ENCODE results near the gene MLANA. TPM values are rescaled to one million over a fixed set of nuclear protein-coding genes. Genes with fewer than 3 reads are reported as not detected.

The MLANA gene, protein sequence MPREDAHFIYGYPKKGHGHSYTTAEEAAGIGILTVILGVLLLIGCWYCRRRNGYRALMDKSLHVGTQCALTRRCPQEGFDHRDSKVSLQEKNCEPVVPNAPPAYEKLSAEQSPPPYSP
- not detected for total RNA-seq

DNA sequence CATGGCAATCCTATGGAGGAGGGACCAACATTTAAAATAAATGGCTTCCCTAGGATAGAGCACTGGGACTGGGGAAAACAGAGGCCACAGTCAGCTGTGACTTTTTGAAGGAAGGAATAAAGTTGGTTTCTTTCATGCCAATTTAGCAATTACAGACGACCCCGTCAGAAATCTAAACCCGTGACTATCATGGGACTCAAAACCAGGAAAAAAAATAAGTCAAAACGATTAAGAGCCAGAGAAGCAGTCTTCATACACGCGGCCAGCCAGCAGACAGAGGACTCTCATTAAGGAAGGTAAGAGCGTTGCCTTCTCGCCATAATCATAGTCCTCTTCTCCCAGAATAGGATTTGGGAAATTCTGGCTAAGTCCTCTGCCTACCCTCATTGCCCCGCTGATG lies at the start of gene MLANA:
Gene MLANA, plus strand, starts transcription at position 249 of the 400 bp plus-strand sequence. CDS start 1,586 bp downstream, outside the sequence.
- no peak for DNase-seq
- Mint-ChIP-seq H3K9me3 (no peaks in the 10 kb centered on the region), H3K27ac (no peak within 1 kb of the TSS), H3K4me1 (ENCODE audit: low read depth) (no peaks in the 10 kb centered on the region), H3K4me3 (no peak within 1 kb of the TSS), H3K27me3 (ENCODE audit: low read depth) (no peaks in the 10 kb centered on the region), H3K36me3 (ENCODE audit: low read depth) (peaks cover 1% of the 10 kb centered on the region)
- intact Hi-C loops (cut with micrococcal nuclease): no loop called here
- CTCF ChIA-PET: no interaction called here

DNA sequence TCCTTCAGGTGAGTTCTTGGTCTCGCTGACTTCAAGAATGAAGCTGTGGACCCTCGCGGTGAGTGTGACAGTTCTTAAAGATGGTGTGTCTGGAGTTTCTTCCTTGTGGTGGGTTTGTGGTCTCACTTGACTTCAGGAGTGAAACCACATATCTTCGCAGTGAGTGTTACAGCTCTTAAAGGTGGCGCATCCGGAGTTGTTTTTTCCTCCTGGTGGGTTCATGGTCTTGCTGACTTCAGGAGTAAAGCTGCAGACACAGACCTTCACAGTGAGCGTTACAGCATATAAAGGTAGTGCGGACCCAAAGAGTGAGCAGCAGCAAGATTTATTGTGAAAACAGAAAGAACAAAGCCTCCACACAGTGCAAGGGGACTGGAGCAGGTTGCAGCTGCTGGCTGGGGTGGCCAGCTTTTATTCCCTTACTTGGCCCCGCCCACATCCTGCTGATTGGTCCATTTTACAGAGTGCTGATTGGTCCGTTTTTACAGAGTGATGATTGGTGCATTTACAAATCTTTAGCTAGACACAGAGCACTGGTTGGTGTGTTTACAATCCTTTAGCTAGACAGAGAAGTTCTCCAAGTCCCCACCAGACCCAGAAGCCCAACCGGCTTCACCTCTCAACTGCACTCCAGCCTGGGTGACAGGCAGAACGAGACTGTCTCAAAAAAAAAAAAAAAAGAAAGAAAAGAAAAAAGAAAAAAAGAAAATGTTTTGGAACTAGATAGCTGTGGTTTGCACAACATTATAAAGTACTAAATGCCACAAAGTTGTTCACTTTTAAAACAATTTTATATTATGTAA lies 48.7 kb upstream of the MLANA start:
- intact Hi-C loops (cut with micrococcal nuclease): loop anchor here (1.0 to 10.0 kb wide), 6 partner anchors 9 to 1177 kb away; partner anchors contain the start of genes PDCD1LG2, PLPP6, SPATA6L and UHRF2
- H3K4me3 Mint-ChIP-seq: peak overlapping the region; percentile 64
- peaks cover 59% of the 10 kb centered on the region for H3K4me1 Mint-ChIP-seq (ENCODE audit: low read depth)
- H3K27ac Mint-ChIP-seq: peak overlapping the region; percentile 48
- peak; percentile 79 for DNase-seq
- H3K9me3 Mint-ChIP-seq: no peaks in the 10 kb centered on the region
- no peaks in the 10 kb centered on the region for H3K36me3 Mint-ChIP-seq (ENCODE audit: low read depth)
- CTCF ChIA-PET: interaction anchor here (0.6 to 4.7 kb wide), 7 partner anchors 9 to 235 kb away, joined by 3 to 30 read pairs (median 4); partner anchors contain the start of gene ERMP1
- no peaks in the 10 kb centered on the region for H3K27me3 Mint-ChIP-seq (ENCODE audit: low read depth)

DNA sequence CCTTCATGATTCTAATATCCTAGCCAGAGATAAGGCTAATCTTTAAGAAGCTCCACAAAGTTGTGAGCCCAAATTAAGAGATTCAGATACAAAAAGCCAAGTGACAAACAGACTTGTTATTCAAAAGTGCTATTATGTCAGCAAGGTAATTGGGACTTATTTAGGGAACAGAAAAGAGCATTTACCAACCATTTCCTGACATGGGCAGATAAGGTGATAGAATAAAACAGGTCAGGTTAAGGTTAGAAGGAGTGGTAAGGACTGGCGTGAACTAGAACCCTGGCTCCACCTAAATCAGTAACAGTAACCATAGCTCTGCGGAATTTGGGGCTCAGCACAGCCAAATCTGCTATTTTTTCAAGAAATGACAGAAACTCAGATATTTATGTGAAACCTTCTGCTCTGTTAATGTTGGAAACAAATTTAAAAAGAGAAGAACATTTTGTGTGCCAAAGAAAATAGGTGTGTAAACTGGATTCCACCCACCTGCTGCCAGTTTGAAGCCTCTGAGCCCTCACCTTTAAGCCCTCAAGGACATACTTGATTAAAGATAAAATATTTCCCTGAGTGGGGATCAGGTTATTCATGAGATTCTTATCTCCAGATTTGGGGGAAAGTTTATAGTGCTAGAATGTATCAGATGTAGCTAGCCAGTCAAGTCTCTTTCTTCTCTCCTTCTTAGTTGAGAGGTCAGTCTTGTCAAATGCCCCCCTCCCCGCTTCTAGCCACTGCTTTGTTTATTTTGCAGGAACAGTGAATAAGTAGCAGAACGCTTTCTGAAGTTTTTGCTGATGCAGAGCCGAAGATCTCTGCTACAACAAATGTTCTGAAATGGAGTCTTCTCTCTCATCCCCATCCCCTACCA lies 47.5 kb upstream of the MLANA start:
- intact Hi-C loops (cut with micrococcal nuclease): loop anchor here (1.0 to 10.0 kb wide), 6 partner anchors 8 to 1178 kb away; partner anchors contain the start of genes PDCD1LG2, PLPP6, SPATA6L and UHRF2
- peak overlapping the region; percentile 33 for H3K4me3 Mint-ChIP-seq
- H3K27ac Mint-ChIP-seq: no peak overlapping the region
- H3K27me3 Mint-ChIP-seq (ENCODE audit: low read depth): no peaks in the 10 kb centered on the region
- DNase-seq: no peak
- no peaks in the 10 kb centered on the region for H3K36me3 Mint-ChIP-seq (ENCODE audit: low read depth)
- CTCF ChIA-PET: interaction anchor here (0.7 to 4.7 kb wide), 5 partner anchors 8 to 44 kb away, joined by 3 to 30 read pairs (median 6); partner anchors contain the start of gene ERMP1
- H3K4me1 Mint-ChIP-seq (ENCODE audit: low read depth): peaks cover 59% of the 10 kb centered on the region
- no peaks in the 10 kb centered on the region for H3K9me3 Mint-ChIP-seq

DNA sequence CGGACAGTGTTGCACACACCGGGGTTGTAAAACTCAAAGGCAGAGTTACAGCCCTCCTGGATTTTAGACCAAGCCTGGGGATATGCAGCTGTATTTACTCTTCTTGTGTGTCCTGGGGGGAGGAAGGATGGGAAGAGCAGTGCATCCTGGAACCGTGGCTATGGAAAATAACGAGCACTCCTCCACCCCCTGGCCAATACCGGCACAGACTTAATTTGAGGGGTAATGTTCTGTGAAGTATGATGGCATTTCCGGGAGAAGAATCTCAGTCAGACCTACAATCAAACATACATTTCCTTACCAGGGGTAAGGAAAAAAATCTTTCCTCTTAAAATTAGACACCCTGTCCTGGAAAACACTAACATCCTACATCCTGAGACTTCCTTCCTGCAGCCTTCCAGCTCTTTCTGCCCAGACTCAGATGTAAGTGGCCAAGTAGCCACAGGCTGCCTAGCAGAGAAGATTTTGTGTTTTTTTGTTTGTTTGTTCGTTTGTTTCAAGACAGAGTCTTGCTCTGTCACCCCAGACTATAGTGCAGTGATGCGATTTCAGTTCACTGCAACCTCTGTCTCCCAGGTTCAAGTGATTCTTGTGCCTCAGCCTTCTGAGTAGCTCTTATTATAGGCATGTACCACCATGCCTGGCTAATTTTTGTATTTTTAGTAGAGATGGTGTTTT lies 46.8 kb upstream of the MLANA start:
- no peaks in the 10 kb centered on the region for H3K27me3 Mint-ChIP-seq (ENCODE audit: low read depth)
- peak; percentile 39 for DNase-seq
- H3K36me3 Mint-ChIP-seq (ENCODE audit: low read depth): no peaks in the 10 kb centered on the region
- CTCF ChIA-PET: interaction anchor here (0.8 to 4.7 kb wide), 2 partner anchors 9 to 11 kb away, joined by 3 to 30 read pairs; partner anchors contain the start of gene ERMP1
- H3K27ac Mint-ChIP-seq: peak overlapping the region; percentile 74
- H3K4me3 Mint-ChIP-seq: peak overlapping the region; percentile 33
- no peaks in the 10 kb centered on the region for H3K9me3 Mint-ChIP-seq
- intact Hi-C loops (cut with micrococcal nuclease): loop anchor here (2.0 to 10.0 kb wide), 6 partner anchors 75 to 1179 kb away; partner anchors contain the start of genes PDCD1LG2, PLPP6, RANBP6 and SPATA6L
- peaks cover 58% of the 10 kb centered on the region for H3K4me1 Mint-ChIP-seq (ENCODE audit: low read depth)

DNA sequence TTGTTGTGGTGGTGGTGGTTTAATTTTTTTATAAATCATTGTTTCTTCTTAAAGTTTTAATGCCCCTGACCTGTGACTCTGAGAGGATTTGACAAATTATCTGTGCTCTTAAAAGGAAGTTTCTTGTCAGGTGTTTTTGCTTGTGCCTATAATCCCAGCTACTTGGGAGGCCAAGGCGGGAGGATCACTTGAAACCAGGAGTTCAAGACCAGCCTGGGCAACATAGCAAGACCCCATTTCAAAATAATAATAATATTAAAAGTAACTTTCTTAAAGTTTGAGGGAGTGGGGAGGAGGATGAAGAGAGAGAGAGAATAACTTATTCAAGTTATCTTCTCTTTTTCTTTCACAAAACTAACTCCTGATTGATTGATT lies 45.5 kb upstream of the MLANA start:
- CTCF ChIA-PET: interaction anchor here (4.7 kb wide), 1 partner anchor 13 kb away, joined by 30 read pairs; the partner anchor contains the start of gene ERMP1

DNA sequence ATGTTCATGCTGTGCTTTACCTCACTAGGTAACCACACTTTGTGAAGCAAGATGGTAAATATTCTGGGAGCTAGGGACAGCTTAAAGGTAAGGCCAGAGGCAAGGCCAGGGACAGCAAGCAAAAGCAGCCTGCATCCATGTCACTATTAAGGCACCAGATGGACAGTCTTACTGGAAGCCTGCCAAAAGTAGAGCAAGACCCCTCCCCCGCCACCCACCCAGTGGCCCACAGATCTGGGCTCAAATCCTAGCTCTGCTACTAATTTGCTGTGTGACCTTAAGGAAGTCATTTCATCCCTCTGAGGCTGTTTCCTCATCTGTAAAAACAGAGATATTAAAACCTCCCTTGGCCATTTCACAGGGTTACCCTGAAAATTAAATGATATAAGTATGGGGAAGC lies 44.6 kb upstream of the MLANA start:
- CTCF ChIA-PET: interaction anchor here (0.5 to 1.2 kb wide), 2 partner anchors 11 to 570 kb away, joined by 3 to 5 read pairs; no protein-coding TSS in a partner anchor
- Mint-ChIP-seq H3K27ac (no peak overlapping the region), H3K36me3 (ENCODE audit: low read depth) (no peaks in the 10 kb centered on the region), H3K9me3 (no peaks in the 10 kb centered on the region), H3K4me3 (no peak overlapping the region), H3K4me1 (ENCODE audit: low read depth) (peaks cover 52% of the 10 kb centered on the region), H3K27me3 (ENCODE audit: low read depth) (no peaks in the 10 kb centered on the region)
- DNase-seq: no peak
- intact Hi-C loops (cut with micrococcal nuclease): loop anchor here (10.0 kb wide), 1 partner anchor 1181 kb away; the partner anchor contains the start of genes PLPP6 and SPATA6L

More for the DNA sequence above, 45.5 kb upstream of the MLANA start:
- intact Hi-C loops (cut with micrococcal nuclease): loop anchor here (2.0 to 10.0 kb wide), 2 partner anchors 170 to 1180 kb away; partner anchors contain the start of genes PLPP6, RANBP6 and SPATA6L
- H3K27ac Mint-ChIP-seq: peak overlapping the region; percentile 74
- H3K27me3 Mint-ChIP-seq (ENCODE audit: low read depth): no peaks in the 10 kb centered on the region
- H3K4me1 Mint-ChIP-seq (ENCODE audit: low read depth): peaks cover 46% of the 10 kb centered on the region
- no peaks in the 10 kb centered on the region for H3K36me3 Mint-ChIP-seq (ENCODE audit: low read depth)
- peak overlapping the region; percentile 23 for H3K4me3 Mint-ChIP-seq
- no peak for DNase-seq
- H3K9me3 Mint-ChIP-seq: no peaks in the 10 kb centered on the region

DNA sequence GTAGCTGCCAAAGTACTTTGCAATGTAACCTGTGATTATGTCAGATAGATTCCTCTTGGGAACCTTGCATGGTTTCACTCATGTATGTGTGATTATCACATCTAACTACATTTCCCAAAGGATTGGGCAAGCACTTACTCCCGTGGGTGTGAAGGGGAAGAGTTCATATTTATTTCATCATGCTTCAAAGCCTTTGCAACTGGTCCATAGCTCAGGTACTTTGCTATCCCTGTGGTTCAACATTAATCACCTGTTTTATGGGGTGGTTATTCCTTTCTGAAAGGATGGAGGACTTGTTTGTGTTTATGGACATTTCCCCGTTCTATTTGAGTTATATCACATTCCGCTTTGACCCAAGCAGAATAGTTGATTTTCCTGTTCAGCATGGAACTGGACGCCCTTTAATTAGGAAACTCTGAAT lies 44.2 kb upstream of the MLANA start:
- Mint-ChIP-seq H3K27ac (no peak overlapping the region), H3K4me3 (no peak overlapping the region), H3K9me3 (no peaks in the 10 kb centered on the region), H3K27me3 (ENCODE audit: low read depth) (no peaks in the 10 kb centered on the region), H3K36me3 (ENCODE audit: low read depth) (no peaks in the 10 kb centered on the region), H3K4me1 (ENCODE audit: low read depth) (peaks cover 52% of the 10 kb centered on the region)
- intact Hi-C loops (cut with micrococcal nuclease): loop anchor here (10.0 kb wide), 1 partner anchor 1182 kb away; the partner anchor contains the start of genes PLPP6 and SPATA6L
- CTCF ChIA-PET: interaction anchor here (0.5 to 1.2 kb wide), 2 partner anchors 12 to 569 kb away, joined by 3 to 5 read pairs; no protein-coding TSS in a partner anchor
- no peak for DNase-seq

DNA sequence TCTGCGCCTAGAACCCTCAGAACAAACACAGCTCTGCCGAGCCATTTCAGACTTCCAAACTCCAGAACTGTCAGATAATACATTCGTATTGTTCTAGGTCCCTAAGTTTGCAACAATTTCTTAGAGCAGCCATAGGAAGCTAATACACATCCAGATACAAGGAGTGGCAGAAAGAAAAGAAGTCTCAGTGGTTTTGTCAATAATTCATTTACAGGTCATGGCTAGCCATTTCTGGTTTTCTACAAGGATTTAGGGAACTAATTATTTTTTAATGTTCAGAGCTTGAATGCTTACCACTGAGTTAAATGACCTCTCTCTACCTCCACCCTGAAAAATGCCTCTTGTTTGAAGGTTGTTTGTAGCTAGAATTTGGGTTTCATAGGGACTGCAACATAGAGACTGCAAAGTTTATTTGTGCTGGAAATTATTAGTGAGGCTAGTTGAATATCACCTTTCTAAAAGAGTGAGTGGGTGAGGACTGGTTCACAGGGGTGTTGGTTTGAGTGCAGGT lies 42.3 kb upstream of the MLANA start:
- intact Hi-C loops (cut with micrococcal nuclease): loop anchor here (10.0 kb wide), 1 partner anchor 1184 kb away; the partner anchor contains the start of genes PLPP6 and SPATA6L
- no peaks in the 10 kb centered on the region for H3K27me3 Mint-ChIP-seq (ENCODE audit: low read depth)
- H3K9me3 Mint-ChIP-seq: no peaks in the 10 kb centered on the region
- no peak for DNase-seq
- H3K4me3 Mint-ChIP-seq: no peak overlapping the region
- peaks cover 52% of the 10 kb centered on the region for H3K4me1 Mint-ChIP-seq (ENCODE audit: low read depth)
- CTCF ChIA-PET: interaction anchor here (0.6 kb wide), 1 partner anchor 55 kb away, joined by 3 read pairs; no protein-coding TSS in a partner anchor
- no peaks in the 10 kb centered on the region for H3K36me3 Mint-ChIP-seq (ENCODE audit: low read depth)
- H3K27ac Mint-ChIP-seq: no peak overlapping the region

DNA sequence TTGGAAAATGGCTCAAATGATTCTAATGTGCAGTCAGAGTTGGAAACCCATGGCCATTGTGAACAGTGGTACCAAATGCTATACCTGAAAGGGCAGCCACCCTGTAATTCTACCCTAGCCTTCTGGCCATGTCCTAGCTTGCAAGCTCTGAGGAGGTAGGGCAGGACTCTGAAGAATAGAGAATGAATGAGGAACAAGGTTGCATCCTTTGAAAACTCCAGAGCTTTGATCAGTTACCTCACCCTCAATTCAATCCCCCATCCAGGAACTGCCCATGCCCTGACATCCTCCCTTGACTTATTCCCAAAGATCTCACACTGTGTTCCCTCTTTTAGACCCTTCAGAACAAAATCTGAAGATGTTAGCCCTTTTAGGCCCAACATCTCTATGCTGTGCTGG lies 40.0 kb upstream of the MLANA start:
- no peak for DNase-seq
- Mint-ChIP-seq H3K4me1 (ENCODE audit: low read depth) (peaks cover 44% of the 10 kb centered on the region), H3K27ac (no peak overlapping the region), H3K4me3 (no peak overlapping the region), H3K36me3 (ENCODE audit: low read depth) (no peaks in the 10 kb centered on the region), H3K27me3 (ENCODE audit: low read depth) (no peaks in the 10 kb centered on the region), H3K9me3 (no peaks in the 10 kb centered on the region)
- CTCF ChIA-PET: interaction anchor here (1.0 to 2.3 kb wide), 2 partner anchors 17 to 23 kb away, joined by 3 to 14 read pairs; partner anchors contain the start of gene ERMP1
- intact Hi-C loops (cut with micrococcal nuclease): loop anchor here (1.0 to 5.0 kb wide), 11 partner anchors 8 to 1018 kb away; partner anchors contain the start of genes ERMP1 and KDM4C

DNA sequence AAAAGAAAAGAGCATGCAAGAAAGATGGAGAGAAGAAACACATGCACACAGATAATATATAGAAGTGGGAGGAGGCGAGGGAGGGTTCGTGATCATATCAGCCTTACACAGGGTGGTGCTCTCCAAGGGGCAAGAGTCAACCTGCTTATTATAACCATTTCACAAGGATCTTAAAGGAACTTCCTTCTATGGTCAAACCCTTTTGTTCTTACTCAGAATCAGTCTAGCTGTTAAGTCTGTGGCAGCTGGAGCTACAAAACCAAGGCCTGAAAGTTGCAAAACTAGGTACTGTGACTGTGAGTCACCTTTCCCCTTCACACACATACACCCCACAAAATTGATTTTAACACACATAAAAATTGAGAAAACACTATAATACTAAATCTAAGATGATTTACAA lies 39.2 kb upstream of the MLANA start:
- peaks cover 1% of the 10 kb centered on the region for H3K36me3 Mint-ChIP-seq (ENCODE audit: low read depth)

More for the DNA sequence above, 39.2 kb upstream of the MLANA start:
- no peaks in the 10 kb centered on the region for H3K9me3 Mint-ChIP-seq
- CTCF ChIA-PET: interaction anchor here (0.7 to 2.3 kb wide), 4 partner anchors 12 to 243 kb away, joined by 3 to 14 read pairs (median 4); partner anchors contain the start of gene ERMP1
- intact Hi-C loops (cut with micrococcal nuclease): loop anchor here (1.0 to 5.0 kb wide), 11 partner anchors 9 to 1019 kb away; partner anchors contain the start of genes ERMP1 and KDM4C
- H3K27me3 Mint-ChIP-seq (ENCODE audit: low read depth): no peaks in the 10 kb centered on the region
- H3K27ac Mint-ChIP-seq: peak overlapping the region; percentile 26
- DNase-seq: peak; percentile 73
- H3K4me1 Mint-ChIP-seq (ENCODE audit: low read depth): peaks cover 41% of the 10 kb centered on the region
- H3K4me3 Mint-ChIP-seq: no peak overlapping the region

Measured in activated naive CD4-positive, alpha-beta T cell treated with anti-CD3 and anti-CD28 coated beads for 36 hours (primary cell).